Measurements from ENCODE around the gene AIP. TPM values are rescaled to one million over a fixed set of nuclear protein-coding genes. Genes with fewer than 3 reads are reported as not detected.
"Not testable (repeated sequence)": the region's sequence is repeated elsewhere in the genome, so short reads cannot be mapped to it uniquely, and the experiment has no call there.

AIP gene
- total and polyA plus RNA-seq, 9 of the 15 experiments (the other 6 are each of a cell fraction or from before 2014, with no cell fraction given), result 5.2 to 92.5 (median 52.7) TPM

DNA sequence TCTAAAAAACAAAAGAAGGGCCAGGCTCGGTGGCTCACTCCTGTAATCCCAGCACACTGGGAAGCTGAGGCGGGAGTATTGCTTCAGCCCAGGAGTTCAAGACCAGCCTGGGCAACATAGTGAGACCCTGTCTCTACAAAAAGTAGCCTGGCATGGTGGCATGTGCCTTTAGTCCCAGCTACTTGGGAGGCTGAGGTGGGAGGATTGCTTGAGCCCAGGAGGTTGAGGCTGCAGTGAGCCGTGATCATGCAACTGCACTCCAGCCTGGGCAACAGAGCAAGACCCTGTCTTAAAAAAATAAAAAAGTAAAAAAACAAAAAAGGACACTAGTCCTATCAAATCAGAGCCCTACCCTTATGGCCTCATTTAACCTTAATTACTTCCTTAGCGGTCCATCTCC is 28.7 kb downstream of the AIP start:
- DNase-seq (ENCODE audit: extremely low read depth in 1 of 4, low spot score in 3 of 4); ATAC-seq; FAIRE-seq; in situ Hi-C loops (cut with MboI); CTCF ChIA-PET (ENCODE audit: low intra/inter-chr PET ratio); H4K20me1 ChIP-seq (replicated peaks; ENCODE audit: control insufficient read depth, insufficient read depth, low read length); H3K4me2 ChIP-seq (ENCODE audit: insufficient read depth, low read length); H3K9ac ChIP-seq (ENCODE audit: insufficient read depth in 1 of 2, low read depth in 2 of 2, low read length in 2 of 2); BruUV-seq (replicated peaks); H3K36me3 ChIP-seq (ENCODE audit: control insufficient read depth, insufficient read depth, low read length); H3K4me3 ChIP-seq; intact Hi-C loops (cut with micrococcal nuclease); H2AFZ ChIP-seq (ENCODE audit: low read depth, low read length); H3K27ac ChIP-seq (ENCODE audit: extremely low read depth, low read depth, low read length); H3K27me3 ChIP-seq (ENCODE audit: control insufficient read depth in 2 of 2, insufficient read depth in 2 of 2, low read length in 2 of 2); POLR2A ChIA-PET; H3K9me3 ChIP-seq (replicated peaks; ENCODE audit: control insufficient read depth, insufficient read depth, low read depth, low read length); H3K9me1 ChIP-seq (ENCODE audit: control insufficient read depth, insufficient read depth, low read length): not testable (repeated sequence)
- H3K79me2 ChIP-seq (ENCODE audit: control insufficient read depth, insufficient read depth, low read length), result peaks cover 12% of the 10 kb centered on the region
- TF ChIP-seq ZNF121 (CRISPR knock-in tag; conservative IDR thresholded peaks at IDR 0.05), result peak; percentile 96
- TF ChIP-seq BCOR (IDR thresholded peaks at IDR 0.05), result 0 out of 2 replicates have a peak, but pooled peaks have one; percentile 27
- peaks cover 15 to 24% of the 10 kb centered on the region in 2 experiments for H3K4me1 ChIP-seq (replicated peaks in 1 of 2; ENCODE audit: control insufficient read depth in 2 of 2, insufficient read depth in 2 of 2, low read length in 2 of 2)
- 16% methylated on average over 4 of the region's 4 CpGs for WGBS (ENCODE audit: insufficient coverage, low coverage, missing lambda C conversion rate)

DNA sequence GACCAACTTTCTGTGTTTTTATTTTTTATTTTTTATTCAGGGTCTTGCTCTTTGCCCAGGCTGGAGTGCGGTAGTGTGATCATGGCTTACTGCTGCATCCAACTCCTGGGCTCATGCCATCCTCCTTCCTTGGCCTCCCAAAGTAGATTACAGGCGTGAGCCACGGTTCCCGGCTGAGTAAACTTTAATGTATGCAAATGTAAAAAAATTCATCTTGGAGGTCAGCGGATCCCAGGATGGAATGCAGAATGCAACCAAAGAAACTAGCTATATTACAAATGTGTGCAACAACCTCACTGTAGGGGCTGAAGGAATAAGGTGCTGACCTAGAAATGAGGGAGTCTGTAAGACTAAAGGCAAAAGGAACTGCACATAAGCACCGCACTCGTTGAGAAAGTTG is 31.3 kb downstream of the AIP start:
- FAIRE-seq, result no peak
- Histone ChIP-seq H4K20me1 (replicated peaks; ENCODE audit: control insufficient read depth, insufficient read depth, low read length) (0 out of 2 replicates have a peak, but pooled peaks cover 4% of the 10 kb centered on the region), H3K27me3 (ENCODE audit: control insufficient read depth in 2 of 2, insufficient read depth in 2 of 2, low read length in 2 of 2) (peaks cover 7 to 16% of the 10 kb centered on the region in 2 experiments; a peak in 3 of 5 replicates), H3K36me3 (ENCODE audit: control insufficient read depth, insufficient read depth, low read length) (no peaks in the 10 kb centered on the region), H3K9me1 (ENCODE audit: control insufficient read depth, insufficient read depth, low read length) (no peaks in the 10 kb centered on the region), H3K79me2 (ENCODE audit: control insufficient read depth, insufficient read depth, low read length) (no peaks in the 10 kb centered on the region), H3K9me3 (replicated peaks; ENCODE audit: control insufficient read depth, insufficient read depth, low read depth, low read length) (no peaks in the 10 kb centered on the region), H3K27ac (ENCODE audit: extremely low read depth, low read depth, low read length) (no peak overlapping the region), H3K4me2 (ENCODE audit: insufficient read depth, low read length) (no peak overlapping the region), H3K4me3 (no peak overlapping the region), H2AFZ (ENCODE audit: low read depth, low read length) (no peak overlapping the region), H3K4me1 (replicated peaks in 1 of 2; ENCODE audit: control insufficient read depth in 2 of 2, insufficient read depth in 2 of 2, low read length in 2 of 2) (peaks cover under 1 to 5% of the 10 kb centered on the region in 2 experiments; a peak in 4 of 5 replicates), H3K9ac (ENCODE audit: insufficient read depth in 1 of 2, low read depth in 2 of 2, low read length in 2 of 2) (no peak overlapping the region)
- ChIA-PET POLR2A (interaction anchor here (0.6 to 1.2 kb wide), 2 partner anchors 23 to 245 kb away, joined by 3 read pairs; no protein-coding TSS in a partner anchor), CTCF (ENCODE audit: low intra/inter-chr PET ratio) (no interaction called here)
- BruUV-seq (replicated peaks), result no TSS peak
- 5% methylated on average over 7 of the region's 7 CpGs for WGBS (ENCODE audit: insufficient coverage, low coverage, missing lambda C conversion rate)
- TF ChIP-seq ZNF551 (CRISPR knock-in tag; IDR thresholded peaks at IDR 0.05) (no peak), ZC3H8 (IDR thresholded peaks at IDR 0.05) (no peak)
- ATAC-seq, result no peak
- in situ Hi-C loops (cut with MboI), result no loop called here
- intact Hi-C loops (cut with micrococcal nuclease), result no loop called here
- DNase-seq (ENCODE audit: extremely low read depth in 1 of 4, low spot score in 3 of 4), result no peak

Measured in K562 (cell line).